CD4-positive, alpha-beta T cell treated with Interleukin-4 for 4 hours (primary cell): ENCODE results near the gene CSMD2.

Experiments
- DNase-seq: peaks from one replicate; pipeline ENCODE4 v3.0.0-alpha.2; 2020

Gene CSMD2

GRCh38 chr1:33575324-33575879 is 589.6 kb downstream of the CSMD2 start:
- DNase-seq = no peak

- no peak for DNase-seq
Observed at GRCh38 chr1:33573661-33574060, 591.4 kb downstream of the CSMD2 start.

GRCh38 chr1:33572387-33572786 is 592.6 kb downstream of the CSMD2 start:
- DNase-seq = no peak

- no peak for DNase-seq
Observed at GRCh38 chr1:33569331-33569730, 595.7 kb downstream of the CSMD2 start.

- no peak for DNase-seq
Observed at GRCh38 chr1:33563699-33564098, 601.3 kb downstream of the CSMD2 start.

GRCh38 chr1:33562563-33562962 is 602.5 kb downstream of the CSMD2 start:
- DNase-seq = no peak

- no peak for DNase-seq
Observed at GRCh38 chr1:33561576-33561975, 603.5 kb downstream of the CSMD2 start.

- no peak for DNase-seq
Observed at GRCh38 chr1:33560680-33561079, 604.4 kb downstream of the CSMD2 start.

- DNase-seq = no peak
Observed at GRCh38 chr1:33548721-33549120, 616.3 kb downstream of the CSMD2 start.

GRCh38 chr1:33548319-33548718 is 616.7 kb downstream of the CSMD2 start:
- DNase-seq = no peak

- DNase-seq = no peak
Observed at GRCh38 chr1:33547576-33547975, 617.5 kb downstream of the CSMD2 start.

GRCh38 chr1:33541966-33542365 is 623.1 kb downstream of the CSMD2 start:
- DNase-seq = no peak

- no peak for DNase-seq
Observed at GRCh38 chr1:33537885-33538284, 627.1 kb downstream of the CSMD2 start.

GRCh38 chr1:33535334-33535733 is 629.7 kb downstream of the CSMD2 start:
- DNase-seq = no peak

- no peak for DNase-seq
Observed at GRCh38 chr1:33532936-33533335, 632.1 kb downstream of the CSMD2 start.

GRCh38 chr1:33532250-33532649 is 632.8 kb downstream of the CSMD2 start:
- no peak for DNase-seq

- DNase-seq = no peak
Observed at GRCh38 chr1:33529957-33530356, 635.1 kb downstream of the CSMD2 start.

- DNase-seq = no peak
Observed at GRCh38 chr1:33527934-33528333, 637.1 kb downstream of the CSMD2 start.

- DNase-seq = no peak
Observed at GRCh38 chr1:33524586-33524985, 640.4 kb downstream of the CSMD2 start.

GRCh38 chr1:33519240-33519884 is 645.7 kb downstream of the CSMD2 start:
- DNase-seq = no peak

GRCh38 chr1:33517596-33518250 is 647.3 kb downstream of the CSMD2 start:
- DNase-seq = no peak

GRCh38 chr1:33516891-33517567 is 648.0 kb downstream of the CSMD2 start:
- DNase-seq = no peak

- DNase-seq = no peak
Observed at GRCh38 chr1:33516428-33516827, 648.6 kb downstream of the CSMD2 start.

- DNase-seq = no peak
Observed at GRCh38 chr1:33515607-33516006, 649.4 kb downstream of the CSMD2 start.
